Muscle of leg (tissue), 16 donors: ENCODE data around the gene AKAP3. TPM values are rescaled to one million over a fixed set of nuclear protein-coding genes. Genes with fewer than 3 reads are reported as not detected.
A peak's percentile ranks its signal among the peaks of the same experiment; 100 is the strongest.

Source experiments
- DNase-seq: peaks from one replicate; pipeline ENCODE4 v3.0.0; 2013
- H3K27ac ChIP-seq: one replicate; pipeline ENCODE4 v1.5.1; 2013; ENCODE audit warnings: mild to moderate bottlenecking, low read length, control low read depth
- H3K27me3 ChIP-seq: one replicate; pipeline ENCODE4 v1.6.1; 2013; ENCODE audit warnings: low read length; ENCODE audit not compliant: control insufficient read depth, insufficient read depth
- H3K36me3 ChIP-seq: one replicate; pipeline ENCODE4 v1.6.1; 2013; ENCODE audit warnings: low read length; ENCODE audit not compliant: control insufficient read depth, insufficient read depth
- H3K4me1 ChIP-seq: one replicate; pipeline ENCODE4 v1.6.1; 2013; ENCODE audit warnings: low read length; ENCODE audit not compliant: control insufficient read depth, insufficient read depth
- H3K4me3 ChIP-seq: one replicate; pipeline ENCODE4 v1.5.1; 2013; ENCODE audit warnings: low read length, control low read depth
- H3K9me3 ChIP-seq: replicated peaks from 2 replicates; pipeline ENCODE4 v1.6.1; 2013; ENCODE audit warnings: low read depth, low read length; ENCODE audit not compliant: control insufficient read depth
- WGBS: methylation state at CpG from one replicate; pipeline ENCODE4 v1.1.5; 2013; ENCODE audit warnings: missing lambda C conversion rate; ENCODE audit not compliant: insufficient coverage; 5-methylcytosine and 5-hydroxymethylcytosine counted together
- long read RNA-seq, 11 donors: transcript quantifications; one replicate each; lab custom pipeline, GENCODE V29; 2026
- polyA plus RNA-seq, 8 donors: library from polyadenylated mRNA; unstranded; fragments of 120-200 nt; gene quantifications; one replicate each; pipeline versions ENCODE4 v1.2.1 to v1.2.3, GENCODE V29; 2013; ENCODE audit warnings: inconsistent platforms in 1 of 8, low replicate concordance in 1 of 8; ENCODE audit not compliant: insufficient read length in 8 of 8, insufficient read depth in 1 of 8
- total RNA-seq: library from RNA; stranded (reverse); fragments of 120-200 nt; gene quantifications from one replicate; pipeline ENCODE4 v1.2.4, GENCODE V29; 2013

Gene AKAP3
- total RNA-seq (0.35 TPM), polyA plus RNA-seq (1 to 10 TPM in 1 of 8 donors, under 1 TPM in 7; 0.39 to 1.1 (median 0.81) TPM)
- long read RNA-seq, donor 1: 0 reads
- long read RNA-seq, donor 2: 0 reads
- long read RNA-seq, donor 3: 0 reads
- long read RNA-seq, donor 4: 0 reads
- long read RNA-seq, donor 5: 0 reads
- long read RNA-seq, donor 6, partial matches to known transcripts: 90 of 158 reads
- long read RNA-seq, donor 6, other reads (novel, unspliced or antisense): 68 of 158 reads
- long read RNA-seq, donor 7: 0 reads
- long read RNA-seq, donor 8: 0 reads
- long read RNA-seq, donor 9: 0 reads
- long read RNA-seq, donor 10: 0 reads
- long read RNA-seq, donor 11: 0 reads

DNA sequence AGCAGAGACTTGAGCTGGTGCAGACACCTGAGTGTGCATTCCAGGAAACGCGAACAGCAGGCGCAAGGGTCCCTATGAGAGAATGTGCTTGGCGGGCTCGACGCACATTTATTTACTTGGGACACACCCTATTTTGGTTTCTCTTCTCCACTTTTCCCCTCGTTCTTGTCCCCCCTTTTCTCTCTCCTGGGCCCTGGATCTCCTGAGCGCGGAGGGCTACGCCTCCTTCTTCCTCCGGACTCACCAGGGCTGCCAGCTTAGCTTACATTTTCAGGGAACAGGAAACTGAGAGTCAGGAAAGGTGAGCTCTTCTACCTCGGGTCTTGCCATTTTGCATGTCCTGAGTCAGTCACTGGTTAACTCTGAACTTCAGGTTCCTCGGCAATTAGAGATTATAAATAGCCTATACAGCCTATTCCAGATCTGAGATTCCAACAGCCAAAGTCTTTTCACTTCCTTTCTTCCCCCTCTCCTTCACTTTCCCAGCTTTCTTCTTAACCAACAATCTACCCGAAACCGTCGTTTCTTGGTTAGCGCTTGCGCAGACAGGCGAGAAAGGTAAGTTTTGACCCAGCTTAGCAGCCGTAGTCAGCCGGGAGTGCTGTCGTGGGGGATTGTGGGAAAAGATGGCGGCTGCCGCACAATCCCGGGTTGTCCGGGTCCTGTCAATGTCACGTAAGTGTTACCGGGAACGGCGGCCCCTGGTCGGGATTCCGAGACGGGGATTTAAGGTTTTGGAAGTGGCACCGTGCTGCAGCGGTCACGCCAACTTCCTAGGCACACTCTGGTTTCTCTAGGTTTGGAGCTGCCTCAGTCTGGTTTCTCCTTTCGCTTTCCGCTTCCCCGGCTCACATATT is at the start of gene AKAP3, which contains the start of gene NDUFA9:
Gene AKAP3 (minus strand): TSS at position 551 of the 857 bp plus-strand sequence. CDS start 10,855 bp downstream, outside the sequence.
Gene NDUFA9 (plus strand): TSS at position 614 of the 857 bp plus-strand sequence. CDS start 13 bp downstream, at position 627.
- Histone ChIP-seq H3K4me1 (peaks cover 8% of the 10 kb centered on the region), H3K9me3 (no peaks in the 10 kb centered on the region), H3K27me3 (no peaks in the 10 kb centered on the region), H3K36me3 (no peaks in the 10 kb centered on the region), H3K4me3 (peak within 1 kb of the TSS; percentile 69), H3K27ac (peak within 1 kb of the TSS; percentile 92)
- 1% methylated on average over 20 of the region's 39 CpGs for WGBS
- DNase-seq: peak; percentile 96

DNA sequence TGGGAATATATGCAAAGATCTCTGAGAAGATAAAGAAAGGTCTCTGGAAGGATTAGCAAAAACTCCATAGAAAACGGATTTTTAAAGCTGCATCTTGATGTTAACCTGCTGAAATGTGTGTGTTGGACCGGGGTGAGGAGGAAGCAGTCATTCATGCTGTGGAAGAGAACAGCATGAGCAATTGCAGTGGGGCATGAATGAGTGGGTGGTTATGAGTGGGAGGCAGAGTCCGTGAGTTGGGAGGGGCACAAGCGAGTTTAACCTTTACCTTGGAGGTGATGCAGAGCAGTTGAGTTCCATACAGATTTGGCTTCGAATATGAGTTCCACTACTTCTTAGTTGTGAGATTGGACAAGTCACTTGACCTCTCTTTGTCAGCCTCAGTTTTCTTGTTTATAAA is 41.9 kb upstream of the AKAP3 start:
- H3K27me3 ChIP-seq: no peaks in the 10 kb centered on the region
- no peaks in the 10 kb centered on the region for H3K4me1 ChIP-seq
- DNase-seq: no peak
- H3K4me3 ChIP-seq: no peak overlapping the region
- 96% methylated on average over 5 of the region's 5 CpGs for WGBS
- peaks cover 40% of the 10 kb centered on the region for H3K36me3 ChIP-seq
- H3K9me3 ChIP-seq: no peaks in the 10 kb centered on the region
- no peak overlapping the region for H3K27ac ChIP-seq

DNA sequence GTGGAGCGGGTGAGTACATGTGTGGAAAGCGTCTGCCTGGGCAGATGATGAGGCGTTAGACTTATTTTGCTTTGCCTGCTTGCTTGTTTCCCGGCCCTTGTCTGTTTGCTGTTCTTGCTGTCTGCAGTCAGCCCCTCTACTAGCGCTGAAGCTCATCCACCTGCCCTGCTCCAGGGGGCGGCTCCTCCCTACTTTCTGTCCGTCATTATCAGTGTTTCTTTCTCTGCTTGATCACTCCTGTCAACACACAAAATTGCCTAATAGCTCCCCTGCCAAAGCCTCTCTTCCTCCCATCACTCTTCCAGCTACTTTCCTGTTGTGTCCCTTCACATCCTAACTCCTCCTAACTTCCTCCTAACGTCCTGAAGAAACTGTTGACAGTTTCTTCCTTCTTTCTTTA is 36.5 kb upstream of the AKAP3 start:
- 68% methylated on average over 6 of the region's 8 CpGs for WGBS
- no peak for DNase-seq
- peaks cover 66% of the 10 kb centered on the region for H3K36me3 ChIP-seq
- no peak overlapping the region for H3K4me3 ChIP-seq
- no peak overlapping the region for H3K27ac ChIP-seq
- H3K27me3 ChIP-seq: no peaks in the 10 kb centered on the region
- H3K9me3 ChIP-seq: no peaks in the 10 kb centered on the region
- no peaks in the 10 kb centered on the region for H3K4me1 ChIP-seq

GRCh38 chr12:4681732-4682131 is 32.9 kb upstream of the AKAP3 start:
- Histone ChIP-seq H3K9me3 (no peaks in the 10 kb centered on the region), H3K27me3 (no peaks in the 10 kb centered on the region), H3K36me3 (peaks cover 43% of the 10 kb centered on the region), H3K4me3 (no peak overlapping the region), H3K4me1 (no peaks in the 10 kb centered on the region), H3K27ac (no peak overlapping the region)
- DNase-seq: no peak
- no CpG with 5 or more reads among the region's 3 CpGs for WGBS

- Histone ChIP-seq H3K36me3 (peaks cover 22% of the 10 kb centered on the region), H3K27ac (no peak overlapping the region)
- 83% methylated on average over 2 of the region's 2 CpGs for WGBS
Observed at GRCh38 chr12:4679711-4680110, 30.9 kb upstream of the AKAP3 start.

DNA sequence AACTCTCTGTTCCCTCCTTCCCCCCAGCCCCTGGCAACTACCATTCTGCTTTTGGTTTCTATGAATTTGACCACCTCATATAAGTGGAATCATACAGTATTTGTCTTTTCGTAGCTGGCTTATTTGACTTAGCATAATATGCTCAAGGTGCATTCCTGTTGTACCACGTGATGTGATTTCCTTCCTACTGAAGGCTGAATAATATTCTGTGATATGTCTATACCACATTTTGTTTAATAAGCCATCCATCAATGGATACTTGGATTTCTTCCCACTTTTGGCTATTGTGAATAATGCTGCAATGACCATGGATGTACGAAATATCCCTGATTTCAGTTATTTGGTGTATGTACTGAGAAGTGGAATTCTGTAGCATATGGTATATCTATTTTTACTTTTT is 16.4 kb upstream of the AKAP3 start:
- Histone ChIP-seq H3K4me1 (no peaks in the 10 kb centered on the region), H3K27ac (no peak overlapping the region), H3K4me3 (no peak overlapping the region), H3K9me3 (no peaks in the 10 kb centered on the region), H3K27me3 (no peaks in the 10 kb centered on the region), H3K36me3 (peaks cover 62% of the 10 kb centered on the region)
- no peak for DNase-seq
- no CpG with 5 or more reads among the region's 3 CpGs for WGBS

More at GRCh38 chr12:4679711-4680110, 30.9 kb upstream of the AKAP3 start:
- no peaks in the 10 kb centered on the region for H3K4me1 ChIP-seq
- H3K9me3 ChIP-seq: no peaks in the 10 kb centered on the region
- no peak overlapping the region for H3K4me3 ChIP-seq
- DNase-seq: no peak
- no peaks in the 10 kb centered on the region for H3K27me3 ChIP-seq

GRCh38 chr12:4663971-4664505 is 15.2 kb upstream of the AKAP3 start:
- no CpG with 5 or more reads among the region's 3 CpGs for WGBS
- Histone ChIP-seq H3K36me3 (peaks cover 65% of the 10 kb centered on the region), H3K27me3 (no peaks in the 10 kb centered on the region)

DNA sequence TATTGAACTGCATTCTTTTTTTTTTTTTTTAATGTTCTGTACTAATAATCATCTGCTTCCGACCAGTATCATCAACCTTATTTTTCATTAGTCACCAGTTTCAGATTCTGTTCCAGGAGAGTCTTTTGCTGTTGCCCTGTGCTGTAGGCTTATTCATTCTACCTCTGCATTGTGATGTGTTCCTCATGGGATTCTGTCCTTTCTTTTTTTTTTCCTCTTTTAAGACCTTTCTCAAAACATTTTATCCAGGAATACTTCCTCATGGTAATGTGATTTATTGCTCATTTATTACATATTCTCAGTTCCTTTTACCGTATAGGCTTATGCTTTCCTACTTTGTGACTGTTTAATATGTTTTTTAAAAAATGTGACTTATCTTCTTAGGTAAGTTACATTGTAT is 4.8 kb upstream of the AKAP3 start:
- DNase-seq: no peak
- WGBS: no CpG with 5 or more reads among the region's 2 CpGs
- no peaks in the 10 kb centered on the region for H3K9me3 ChIP-seq
- H3K27me3 ChIP-seq: no peaks in the 10 kb centered on the region
- peaks cover 30% of the 10 kb centered on the region for H3K36me3 ChIP-seq
- no peak overlapping the region for H3K27ac ChIP-seq
- H3K4me3 ChIP-seq: no peak overlapping the region
- peaks cover 2% of the 10 kb centered on the region for H3K4me1 ChIP-seq

More at GRCh38 chr12:4663971-4664505, 15.2 kb upstream of the AKAP3 start:
- Histone ChIP-seq H3K27ac (no peak overlapping the region), H3K4me3 (no peak overlapping the region), H3K4me1 (no peaks in the 10 kb centered on the region), H3K9me3 (no peaks in the 10 kb centered on the region)
- no peak for DNase-seq

- Histone ChIP-seq H3K4me3 (no peak overlapping the region), H3K9me3 (no peaks in the 10 kb centered on the region), H3K36me3 (peaks cover 26% of the 10 kb centered on the region), H3K4me1 (peaks cover 4% of the 10 kb centered on the region), H3K27me3 (no peaks in the 10 kb centered on the region), H3K27ac (no peak overlapping the region)
- DNase-seq: no peak
Observed at GRCh38 chr12:4653257-4653656, 4.4 kb upstream of the AKAP3 start.

- no peak for DNase-seq
- Histone ChIP-seq H3K4me1 (peaks cover 8% of the 10 kb centered on the region), H3K4me3 (peak overlapping the region; percentile 69), H3K9me3 (no peaks in the 10 kb centered on the region), H3K27me3 (no peaks in the 10 kb centered on the region), H3K36me3 (no peaks in the 10 kb centered on the region), H3K27ac (peak overlapping the region; percentile 92)
- 0% methylated on average over 6 of the region's 6 CpGs for WGBS
Observed at GRCh38 chr12:4649358-4649661, 459 bp upstream of the AKAP3 start.
